WTC11 (cell line): ENCODE measurements around the gene KIF17. TPM values are rescaled to one million over a fixed set of nuclear protein-coding genes. Genes with fewer than 3 reads are reported as not detected.

Experiments used
- ESRRA ChIP-seq: sonication (generic); formaldehyde crosslinking; IDR thresholded peaks from 2 replicates; pipeline ENCODE4 v1.8.1; 2022; ENCODE audit warnings: mild to moderate bottlenecking, missing genetic modification reagents, borderline replicate concordance
- ETV6 ChIP-seq: sonication (generic); formaldehyde crosslinking; IDR thresholded peaks from 2 replicates; pipeline ENCODE4 v1.8.1; 2022; ENCODE audit warnings: mild to moderate bottlenecking, missing genetic modification reagents
- GRHL2 ChIP-seq: fragments of 250-450 bp; sonication (Bioruptor Pico); IDR thresholded peaks from 2 replicates; pipeline ENCODE4 v1.8.0; 2022; ENCODE audit warnings: mild to moderate bottlenecking, moderate library complexity; ENCODE audit not compliant: insufficient replicate concordance, severe bottlenecking
- MYBL2 ChIP-seq: sonication (generic); formaldehyde crosslinking; IDR thresholded peaks from 2 replicates; pipeline ENCODE4 v1.8.1; 2023; ENCODE audit warnings: mild to moderate bottlenecking, moderate library complexity, missing genetic modification reagents
- NR1H2 ChIP-seq: sonication (generic); formaldehyde crosslinking; IDR thresholded peaks from 2 replicates; pipeline ENCODE4 v1.9.0; 2021; ENCODE audit warnings: mild to moderate bottlenecking, moderate library complexity, missing genetic modification reagents
- TCF7 ChIP-seq: sonication (generic); formaldehyde crosslinking; IDR thresholded peaks from 2 replicates; pipeline ENCODE4 v1.8.0; 2022; ENCODE audit warnings: mild to moderate bottlenecking, low read depth, missing genetic modification reagents, moderate library complexity
- ZBTB21 ChIP-seq: sonication (generic); formaldehyde crosslinking; IDR thresholded peaks from 2 replicates; pipeline ENCODE4 v1.8.1; 2023; ENCODE audit warnings: mild to moderate bottlenecking, missing genetic modification reagents, borderline replicate concordance
- ZNF121 ChIP-seq: sonication (generic); formaldehyde crosslinking; IDR thresholded peaks from 2 replicates; pipeline ENCODE4 v1.8.0; 2023; ENCODE audit warnings: missing genetic modification reagents
- ZNF317 ChIP-seq: sonication (generic); formaldehyde crosslinking; IDR thresholded peaks from 2 replicates; pipeline ENCODE4 v1.8.1; 2023; ENCODE audit warnings: low read depth, mild to moderate bottlenecking, moderate library complexity, missing genetic modification reagents, borderline replicate concordance
- total RNA-seq: library from RNA; stranded (reverse); gene quantifications from 3 replicates; pipeline ENCODE4 v1.2.3, GENCODE V29; 2021
- TF ChIP-seq, protein P1 (sequence below): fragments of 250-450 bp; sonication (Bioruptor Pico); IDR thresholded peaks from 2 replicates; pipeline ENCODE4 v1.9.0; 2021; ENCODE audit warnings: mild to moderate bottlenecking, borderline replicate concordance
- TF ChIP-seq, protein P2 (sequence below): sonication (generic); formaldehyde crosslinking; IDR thresholded peaks from 2 replicates; pipeline ENCODE4 v1.8.0; 2022; ENCODE audit warnings: mild to moderate bottlenecking, missing genetic modification reagents
- TF ChIP-seq, protein P3 (sequence below): sonication (generic); formaldehyde crosslinking; IDR thresholded peaks from 2 replicates; pipeline ENCODE4 v1.8.0; 2022; ENCODE audit warnings: mild to moderate bottlenecking, missing genetic modification reagents
- TF ChIP-seq, protein P4 (sequence below): sonication (generic); formaldehyde crosslinking; IDR thresholded peaks from 2 replicates; pipeline ENCODE4 v1.8.0; 2023; ENCODE audit warnings: mild to moderate bottlenecking, missing genetic modification reagents
- TF ChIP-seq, protein P5 (sequence below): sonication (generic); formaldehyde crosslinking; IDR thresholded peaks from 2 replicates; pipeline ENCODE4 v1.8.1; 2023; ENCODE audit warnings: mild to moderate bottlenecking, missing genetic modification reagents
- TF ChIP-seq, protein P6 (sequence below): sonication (generic); formaldehyde crosslinking; IDR thresholded peaks from 2 replicates; pipeline ENCODE4 v1.8.1; 2022; ENCODE audit warnings: low read depth, missing genetic modification reagents, borderline replicate concordance
- TF ChIP-seq, protein P7 (sequence below): fragments of 250-450 bp; sonication (Bioruptor Pico); IDR thresholded peaks from 2 replicates; pipeline ENCODE4 v1.8.0; 2021; ENCODE audit warnings: mild to moderate bottlenecking
- TF ChIP-seq, protein P8 (sequence below): sonication (generic); formaldehyde crosslinking; IDR thresholded peaks from 2 replicates; pipeline ENCODE4 v1.8.1; 2022; ENCODE audit warnings: mild to moderate bottlenecking, missing genetic modification reagents, moderate library complexity, borderline replicate concordance
- TF ChIP-seq, protein P9 (sequence below): fragments of 250-450 bp; sonication (Bioruptor Pico); IDR thresholded peaks from 2 replicates; pipeline ENCODE4 v2.1.2; 2022; ENCODE audit warnings: mild to moderate bottlenecking, moderate library complexity
- TF ChIP-seq, protein P10 (sequence below): sonication (generic); formaldehyde crosslinking; IDR thresholded peaks from 2 replicates; pipeline ENCODE4 v1.8.0; 2023; ENCODE audit warnings: missing genetic modification reagents

The KIF17 gene
- total RNA-seq, 1 experiment from 2014 or later = 8.1 TPM

DNA sequence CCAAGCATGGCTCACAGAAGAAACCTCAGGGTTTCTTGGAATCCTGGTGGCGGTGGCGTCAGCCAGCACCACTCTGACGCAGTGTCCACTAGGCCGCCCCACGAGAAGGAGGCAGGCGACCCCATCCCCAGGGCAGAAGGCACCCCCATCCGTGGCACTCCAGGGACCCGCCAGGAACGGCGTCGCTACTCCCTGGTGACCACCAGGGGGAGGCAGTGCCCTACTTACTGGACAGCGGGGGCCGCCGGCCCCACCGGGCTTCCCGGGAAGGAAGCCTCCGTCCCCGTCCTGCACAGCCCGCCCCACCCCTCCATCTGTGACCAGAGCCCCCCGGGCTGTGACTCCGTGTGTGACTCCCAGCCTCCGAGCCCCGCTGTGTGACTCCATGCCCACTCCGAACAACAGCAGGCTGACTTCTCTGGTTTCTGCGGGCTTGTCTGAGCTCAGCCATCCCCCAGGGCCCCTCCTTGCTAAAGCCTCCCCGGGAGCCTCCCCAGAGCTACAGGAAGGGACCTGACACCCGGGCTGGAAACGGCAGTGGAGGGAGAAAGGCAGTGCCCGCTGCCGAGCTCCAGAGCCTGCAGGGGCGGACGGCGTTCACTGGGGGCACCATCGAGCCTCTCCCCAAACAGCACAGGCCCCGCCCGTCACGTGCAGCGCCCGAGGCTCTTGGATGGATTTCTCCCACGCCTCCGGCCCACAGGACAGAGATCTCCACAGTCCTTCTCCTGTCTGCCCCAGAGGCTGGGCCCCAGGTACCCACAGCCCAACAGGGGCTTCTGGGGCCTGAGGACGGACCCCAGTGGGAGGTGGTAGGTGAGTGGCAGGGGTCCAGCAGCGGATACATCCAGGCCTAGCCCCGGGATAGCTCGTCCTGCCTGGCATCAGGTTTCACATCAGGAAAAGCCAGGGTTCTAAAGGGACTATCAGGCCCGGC is 21.1 kb downstream of the KIF17 start (continued):
- TF ChIP-seq, protein P1, sequence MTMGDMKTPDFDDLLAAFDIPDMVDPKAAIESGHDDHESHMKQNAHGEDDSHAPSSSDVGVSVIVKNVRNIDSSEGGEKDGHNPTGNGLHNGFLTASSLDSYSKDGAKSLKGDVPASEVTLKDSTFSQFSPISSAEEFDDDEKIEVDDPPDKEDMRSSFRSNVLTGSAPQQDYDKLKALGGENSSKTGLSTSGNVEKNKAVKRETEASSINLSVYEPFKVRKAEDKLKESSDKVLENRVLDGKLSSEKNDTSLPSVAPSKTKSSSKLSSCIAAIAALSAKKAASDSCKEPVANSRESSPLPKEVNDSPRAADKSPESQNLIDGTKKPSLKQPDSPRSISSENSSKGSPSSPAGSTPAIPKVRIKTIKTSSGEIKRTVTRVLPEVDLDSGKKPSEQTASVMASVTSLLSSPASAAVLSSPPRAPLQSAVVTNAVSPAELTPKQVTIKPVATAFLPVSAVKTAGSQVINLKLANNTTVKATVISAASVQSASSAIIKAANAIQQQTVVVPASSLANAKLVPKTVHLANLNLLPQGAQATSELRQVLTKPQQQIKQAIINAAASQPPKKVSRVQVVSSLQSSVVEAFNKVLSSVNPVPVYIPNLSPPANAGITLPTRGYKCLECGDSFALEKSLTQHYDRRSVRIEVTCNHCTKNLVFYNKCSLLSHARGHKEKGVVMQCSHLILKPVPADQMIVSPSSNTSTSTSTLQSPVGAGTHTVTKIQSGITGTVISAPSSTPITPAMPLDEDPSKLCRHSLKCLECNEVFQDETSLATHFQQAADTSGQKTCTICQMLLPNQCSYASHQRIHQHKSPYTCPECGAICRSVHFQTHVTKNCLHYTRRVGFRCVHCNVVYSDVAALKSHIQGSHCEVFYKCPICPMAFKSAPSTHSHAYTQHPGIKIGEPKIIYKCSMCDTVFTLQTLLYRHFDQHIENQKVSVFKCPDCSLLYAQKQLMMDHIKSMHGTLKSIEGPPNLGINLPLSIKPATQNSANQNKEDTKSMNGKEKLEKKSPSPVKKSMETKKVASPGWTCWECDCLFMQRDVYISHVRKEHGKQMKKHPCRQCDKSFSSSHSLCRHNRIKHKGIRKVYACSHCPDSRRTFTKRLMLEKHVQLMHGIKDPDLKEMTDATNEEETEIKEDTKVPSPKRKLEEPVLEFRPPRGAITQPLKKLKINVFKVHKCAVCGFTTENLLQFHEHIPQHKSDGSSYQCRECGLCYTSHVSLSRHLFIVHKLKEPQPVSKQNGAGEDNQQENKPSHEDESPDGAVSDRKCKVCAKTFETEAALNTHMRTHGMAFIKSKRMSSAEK = no peak
- TF ChIP-seq ZBTB21 (CRISPR knock-in tag) (no peak), ZNF317 (no peak), ZNF121 (CRISPR knock-in tag) (no peak), MYBL2 (CRISPR knock-in tag) (0 out of 2 replicates have a peak, but pooled peaks have one; percentile 29), GRHL2 (CRISPR knock-in tag) (no peak), TCF7 (CRISPR knock-in tag) (no peak), NR1H2 (CRISPR knock-in tag) (no peak), ETV6 (peak; percentile 64; the same call in 1 of the 2 replicates), ESRRA (CRISPR knock-in tag) (no peak)
- TF ChIP-seq, protein P2, sequence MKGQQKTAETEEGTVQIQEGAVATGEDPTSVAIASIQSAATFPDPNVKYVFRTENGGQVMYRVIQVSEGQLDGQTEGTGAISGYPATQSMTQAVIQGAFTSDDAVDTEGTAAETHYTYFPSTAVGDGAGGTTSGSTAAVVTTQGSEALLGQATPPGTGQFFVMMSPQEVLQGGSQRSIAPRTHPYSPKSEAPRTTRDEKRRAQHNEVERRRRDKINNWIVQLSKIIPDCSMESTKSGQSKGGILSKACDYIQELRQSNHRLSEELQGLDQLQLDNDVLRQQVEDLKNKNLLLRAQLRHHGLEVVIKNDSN (CRISPR knock-in tag) = peak; percentile 93
- TF ChIP-seq, protein P3, sequence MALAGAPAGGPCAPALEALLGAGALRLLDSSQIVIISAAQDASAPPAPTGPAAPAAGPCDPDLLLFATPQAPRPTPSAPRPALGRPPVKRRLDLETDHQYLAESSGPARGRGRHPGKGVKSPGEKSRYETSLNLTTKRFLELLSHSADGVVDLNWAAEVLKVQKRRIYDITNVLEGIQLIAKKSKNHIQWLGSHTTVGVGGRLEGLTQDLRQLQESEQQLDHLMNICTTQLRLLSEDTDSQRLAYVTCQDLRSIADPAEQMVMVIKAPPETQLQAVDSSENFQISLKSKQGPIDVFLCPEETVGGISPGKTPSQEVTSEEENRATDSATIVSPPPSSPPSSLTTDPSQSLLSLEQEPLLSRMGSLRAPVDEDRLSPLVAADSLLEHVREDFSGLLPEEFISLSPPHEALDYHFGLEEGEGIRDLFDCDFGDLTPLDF (CRISPR knock-in tag) = no peak
- TF ChIP-seq, protein P4, sequence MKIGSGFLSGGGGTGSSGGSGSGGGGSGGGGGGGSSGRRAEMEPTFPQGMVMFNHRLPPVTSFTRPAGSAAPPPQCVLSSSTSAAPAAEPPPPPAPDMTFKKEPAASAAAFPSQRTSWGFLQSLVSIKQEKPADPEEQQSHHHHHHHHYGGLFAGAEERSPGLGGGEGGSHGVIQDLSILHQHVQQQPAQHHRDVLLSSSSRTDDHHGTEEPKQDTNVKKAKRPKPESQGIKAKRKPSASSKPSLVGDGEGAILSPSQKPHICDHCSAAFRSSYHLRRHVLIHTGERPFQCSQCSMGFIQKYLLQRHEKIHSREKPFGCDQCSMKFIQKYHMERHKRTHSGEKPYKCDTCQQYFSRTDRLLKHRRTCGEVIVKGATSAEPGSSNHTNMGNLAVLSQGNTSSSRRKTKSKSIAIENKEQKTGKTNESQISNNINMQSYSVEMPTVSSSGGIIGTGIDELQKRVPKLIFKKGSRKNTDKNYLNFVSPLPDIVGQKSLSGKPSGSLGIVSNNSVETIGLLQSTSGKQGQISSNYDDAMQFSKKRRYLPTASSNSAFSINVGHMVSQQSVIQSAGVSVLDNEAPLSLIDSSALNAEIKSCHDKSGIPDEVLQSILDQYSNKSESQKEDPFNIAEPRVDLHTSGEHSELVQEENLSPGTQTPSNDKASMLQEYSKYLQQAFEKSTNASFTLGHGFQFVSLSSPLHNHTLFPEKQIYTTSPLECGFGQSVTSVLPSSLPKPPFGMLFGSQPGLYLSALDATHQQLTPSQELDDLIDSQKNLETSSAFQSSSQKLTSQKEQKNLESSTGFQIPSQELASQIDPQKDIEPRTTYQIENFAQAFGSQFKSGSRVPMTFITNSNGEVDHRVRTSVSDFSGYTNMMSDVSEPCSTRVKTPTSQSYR (CRISPR knock-in tag) = no peak
- TF ChIP-seq, protein P5, sequence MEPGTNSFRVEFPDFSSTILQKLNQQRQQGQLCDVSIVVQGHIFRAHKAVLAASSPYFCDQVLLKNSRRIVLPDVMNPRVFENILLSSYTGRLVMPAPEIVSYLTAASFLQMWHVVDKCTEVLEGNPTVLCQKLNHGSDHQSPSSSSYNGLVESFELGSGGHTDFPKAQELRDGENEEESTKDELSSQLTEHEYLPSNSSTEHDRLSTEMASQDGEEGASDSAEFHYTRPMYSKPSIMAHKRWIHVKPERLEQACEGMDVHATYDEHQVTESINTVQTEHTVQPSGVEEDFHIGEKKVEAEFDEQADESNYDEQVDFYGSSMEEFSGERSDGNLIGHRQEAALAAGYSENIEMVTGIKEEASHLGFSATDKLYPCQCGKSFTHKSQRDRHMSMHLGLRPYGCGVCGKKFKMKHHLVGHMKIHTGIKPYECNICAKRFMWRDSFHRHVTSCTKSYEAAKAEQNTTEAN (CRISPR knock-in tag) = no peak
- TF ChIP-seq, protein P6, sequence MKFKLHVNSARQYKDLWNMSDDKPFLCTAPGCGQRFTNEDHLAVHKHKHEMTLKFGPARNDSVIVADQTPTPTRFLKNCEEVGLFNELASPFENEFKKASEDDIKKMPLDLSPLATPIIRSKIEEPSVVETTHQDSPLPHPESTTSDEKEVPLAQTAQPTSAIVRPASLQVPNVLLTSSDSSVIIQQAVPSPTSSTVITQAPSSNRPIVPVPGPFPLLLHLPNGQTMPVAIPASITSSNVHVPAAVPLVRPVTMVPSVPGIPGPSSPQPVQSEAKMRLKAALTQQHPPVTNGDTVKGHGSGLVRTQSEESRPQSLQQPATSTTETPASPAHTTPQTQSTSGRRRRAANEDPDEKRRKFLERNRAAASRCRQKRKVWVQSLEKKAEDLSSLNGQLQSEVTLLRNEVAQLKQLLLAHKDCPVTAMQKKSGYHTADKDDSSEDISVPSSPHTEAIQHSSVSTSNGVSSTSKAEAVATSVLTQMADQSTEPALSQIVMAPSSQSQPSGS (CRISPR knock-in tag) = no peak
- TF ChIP-seq, protein P7, sequence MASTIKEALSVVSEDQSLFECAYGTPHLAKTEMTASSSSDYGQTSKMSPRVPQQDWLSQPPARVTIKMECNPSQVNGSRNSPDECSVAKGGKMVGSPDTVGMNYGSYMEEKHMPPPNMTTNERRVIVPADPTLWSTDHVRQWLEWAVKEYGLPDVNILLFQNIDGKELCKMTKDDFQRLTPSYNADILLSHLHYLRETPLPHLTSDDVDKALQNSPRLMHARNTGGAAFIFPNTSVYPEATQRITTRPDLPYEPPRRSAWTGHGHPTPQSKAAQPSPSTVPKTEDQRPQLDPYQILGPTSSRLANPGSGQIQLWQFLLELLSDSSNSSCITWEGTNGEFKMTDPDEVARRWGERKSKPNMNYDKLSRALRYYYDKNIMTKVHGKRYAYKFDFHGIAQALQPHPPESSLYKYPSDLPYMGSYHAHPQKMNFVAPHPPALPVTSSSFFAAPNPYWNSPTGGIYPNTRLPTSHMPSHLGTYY (CRISPR knock-in tag) = no peak
- TF ChIP-seq, protein P8, sequence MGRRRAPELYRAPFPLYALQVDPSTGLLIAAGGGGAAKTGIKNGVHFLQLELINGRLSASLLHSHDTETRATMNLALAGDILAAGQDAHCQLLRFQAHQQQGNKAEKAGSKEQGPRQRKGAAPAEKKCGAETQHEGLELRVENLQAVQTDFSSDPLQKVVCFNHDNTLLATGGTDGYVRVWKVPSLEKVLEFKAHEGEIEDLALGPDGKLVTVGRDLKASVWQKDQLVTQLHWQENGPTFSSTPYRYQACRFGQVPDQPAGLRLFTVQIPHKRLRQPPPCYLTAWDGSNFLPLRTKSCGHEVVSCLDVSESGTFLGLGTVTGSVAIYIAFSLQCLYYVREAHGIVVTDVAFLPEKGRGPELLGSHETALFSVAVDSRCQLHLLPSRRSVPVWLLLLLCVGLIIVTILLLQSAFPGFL (CRISPR knock-in tag) = no peak
- TF ChIP-seq, protein P9, sequence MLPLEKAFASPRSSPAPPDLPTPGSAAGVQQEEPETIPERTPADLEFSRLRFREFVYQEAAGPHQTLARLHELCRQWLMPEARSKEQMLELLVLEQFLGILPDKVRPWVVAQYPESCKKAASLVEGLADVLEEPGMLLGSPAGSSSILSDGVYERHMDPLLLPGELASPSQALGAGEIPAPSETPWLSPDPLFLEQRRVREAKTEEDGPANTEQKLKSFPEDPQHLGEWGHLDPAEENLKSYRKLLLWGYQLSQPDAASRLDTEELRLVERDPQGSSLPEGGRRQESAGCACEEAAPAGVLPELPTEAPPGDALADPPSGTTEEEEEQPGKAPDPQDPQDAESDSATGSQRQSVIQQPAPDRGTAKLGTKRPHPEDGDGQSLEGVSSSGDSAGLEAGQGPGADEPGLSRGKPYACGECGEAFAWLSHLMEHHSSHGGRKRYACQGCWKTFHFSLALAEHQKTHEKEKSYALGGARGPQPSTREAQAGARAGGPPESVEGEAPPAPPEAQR (CRISPR knock-in tag) = no peak
- TF ChIP-seq, protein P10, sequence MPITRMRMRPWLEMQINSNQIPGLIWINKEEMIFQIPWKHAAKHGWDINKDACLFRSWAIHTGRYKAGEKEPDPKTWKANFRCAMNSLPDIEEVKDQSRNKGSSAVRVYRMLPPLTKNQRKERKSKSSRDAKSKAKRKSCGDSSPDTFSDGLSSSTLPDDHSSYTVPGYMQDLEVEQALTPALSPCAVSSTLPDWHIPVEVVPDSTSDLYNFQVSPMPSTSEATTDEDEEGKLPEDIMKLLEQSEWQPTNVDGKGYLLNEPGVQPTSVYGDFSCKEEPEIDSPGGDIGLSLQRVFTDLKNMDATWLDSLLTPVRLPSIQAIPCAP (CRISPR knock-in tag) = no peak
